KMS-11 (cell line): ENCODE data around the gene P2RY11.

ENCODE experiments used
- H2AFZ ChIP-seq: fragments of 200-600 bp; sonication (generic); 2 replicates; pipeline ENCODE4 v1.6.1; 2016; ENCODE audit warnings: antibody characterized with exemption, mixed run types, low read depth
- H3K27ac ChIP-seq: fragments of 200-600 bp; sonication (generic); 2 replicates; pipeline ENCODE4 v1.6.1; 2016; ENCODE audit warnings: mild to moderate bottlenecking, mixed run types
- H3K27me3 ChIP-seq: fragments of 200-600 bp; sonication (generic); 2 replicates; pipeline ENCODE4 v1.6.1; 2017; ENCODE audit warnings: mild to moderate bottlenecking, low read depth, mixed run types, moderate library complexity; ENCODE audit not compliant: insufficient read depth
- H3K36me3 ChIP-seq: fragments of 200-600 bp; sonication (generic); 2 replicates; pipeline ENCODE4 v1.6.1; 2017; ENCODE audit warnings: mild to moderate bottlenecking, mixed run types; ENCODE audit not compliant: insufficient read depth
- H3K4me1 ChIP-seq: fragments of 200-600 bp; sonication (generic); 2 replicates; pipeline ENCODE4 v1.6.1; 2016; ENCODE audit warnings: mild to moderate bottlenecking, low read depth, mixed run types; ENCODE audit not compliant: poor library complexity, severe bottlenecking
- H3K4me2 ChIP-seq: fragments of 200-600 bp; sonication (generic); 2 replicates; pipeline ENCODE4 v1.7.0; 2016; ENCODE audit warnings: mild to moderate bottlenecking, mixed run types
- H3K4me3 ChIP-seq: fragments of 200-600 bp; sonication (generic); IDR thresholded peaks from 2 replicates; pipeline ENCODE4 v1.6.1; 2017; ENCODE audit warnings: low read depth, low read length, mixed read lengths; ENCODE audit not compliant: insufficient read depth
- H3K79me2 ChIP-seq: fragments of 200-600 bp; sonication (generic); 2 replicates; pipeline ENCODE4 v1.6.1; 2016; ENCODE audit warnings: low read depth, mixed run types; ENCODE audit not compliant: insufficient read depth
- H3K9ac ChIP-seq: fragments of 200-600 bp; sonication (generic); 2 replicates; pipeline ENCODE4 v1.6.1; 2016; ENCODE audit warnings: mild to moderate bottlenecking, mixed run types
- H4K20me1 ChIP-seq: fragments of 200-600 bp; sonication (generic); 2 replicates; pipeline ENCODE4 v1.6.1; 2016; ENCODE audit warnings: mild to moderate bottlenecking, mixed run types; ENCODE audit not compliant: insufficient read depth
- CTCF ChIP-seq: fragments of 200-600 bp; sonication (generic); conservative IDR thresholded peaks from 2 replicates; pipeline ENCODE4 v1.6.1; 2017; ENCODE audit warnings: low read depth, mild to moderate bottlenecking, antibody characterized with exemption, low read length, moderate library complexity, mixed read lengths

Gene P2RY11

DNA sequence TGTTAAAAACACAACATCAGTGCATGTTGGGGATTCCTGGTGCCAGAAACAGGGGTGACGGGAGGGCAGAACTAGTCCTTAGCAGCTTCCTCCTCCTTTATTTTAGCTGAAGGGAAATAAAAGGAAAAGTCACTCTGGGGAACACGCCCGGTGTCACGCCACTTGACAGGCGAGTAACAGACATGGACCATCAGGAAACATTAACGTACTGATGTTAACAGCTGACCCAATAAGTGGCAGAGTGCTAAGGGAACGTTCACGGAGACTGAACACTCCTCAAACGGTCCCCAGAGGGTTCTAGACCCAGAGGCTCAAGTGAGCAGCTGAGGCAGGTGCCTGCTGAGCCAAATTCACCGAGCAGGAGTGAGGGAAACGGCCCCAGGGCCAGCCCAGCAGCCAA, 22.1 kb downstream of the P2RY11 start:
- Histone ChIP-seq H4K20me1 (no peaks in the 10 kb centered on the region), H3K27ac (no peak overlapping the region), H3K79me2 (no peaks in the 10 kb centered on the region), H3K4me3 (no peak overlapping the region), H3K36me3 (peaks cover 8% of the 10 kb centered on the region; the same call in 1 of the 2 replicates), H3K4me2 (no peak overlapping the region), H3K4me1 (no peaks in the 10 kb centered on the region), H2AFZ (no peak overlapping the region), H3K27me3 (no peaks in the 10 kb centered on the region), H3K9ac (no peak overlapping the region)
- no peak for TF ChIP-seq CTCF

DNA sequence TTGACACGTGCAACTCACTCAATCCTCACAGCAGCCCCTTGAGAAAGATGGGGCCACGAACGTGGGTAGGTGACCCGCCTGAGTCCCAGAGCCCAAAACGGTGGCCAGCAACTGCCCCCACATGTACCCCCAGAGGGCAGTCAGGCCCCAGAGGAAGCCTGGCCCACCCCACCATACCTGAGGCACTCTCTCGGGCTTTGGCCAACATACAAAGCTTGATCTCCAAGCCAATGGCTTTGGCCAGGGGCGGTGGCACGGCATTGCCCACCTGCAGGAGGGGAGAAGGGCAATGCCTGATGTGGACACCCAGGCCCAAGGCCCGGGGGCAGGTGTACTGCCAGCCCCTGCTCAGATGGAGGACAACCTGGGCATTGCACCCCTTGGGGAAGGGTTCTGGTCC, 22.5 kb downstream of the P2RY11 start:
- Histone ChIP-seq H4K20me1 (no peaks in the 10 kb centered on the region), H3K79me2 (no peaks in the 10 kb centered on the region), H3K27me3 (no peaks in the 10 kb centered on the region), H3K36me3 (peaks cover 8% of the 10 kb centered on the region; the same call in 1 of the 2 replicates), H3K9ac (no peak overlapping the region), H2AFZ (no peak overlapping the region), H3K4me1 (no peaks in the 10 kb centered on the region), H3K4me2 (no peak overlapping the region), H3K27ac (no peak overlapping the region), H3K4me3 (no peak overlapping the region)
- TF ChIP-seq CTCF, result no peak

GRCh38 chr19:10135551-10136334, 24.2 kb downstream of the P2RY11 start:
- no peak for TF ChIP-seq CTCF
- Histone ChIP-seq H3K36me3 (peaks cover 8% of the 10 kb centered on the region; the same call in 1 of the 2 replicates), H3K4me3 (no peak overlapping the region), H3K79me2 (no peaks in the 10 kb centered on the region), H4K20me1 (no peaks in the 10 kb centered on the region), H3K4me2 (no peak overlapping the region), H3K9ac (no peak overlapping the region), H3K4me1 (no peaks in the 10 kb centered on the region), H2AFZ (no peak overlapping the region), H3K27ac (no peak overlapping the region), H3K27me3 (no peaks in the 10 kb centered on the region)

DNA sequence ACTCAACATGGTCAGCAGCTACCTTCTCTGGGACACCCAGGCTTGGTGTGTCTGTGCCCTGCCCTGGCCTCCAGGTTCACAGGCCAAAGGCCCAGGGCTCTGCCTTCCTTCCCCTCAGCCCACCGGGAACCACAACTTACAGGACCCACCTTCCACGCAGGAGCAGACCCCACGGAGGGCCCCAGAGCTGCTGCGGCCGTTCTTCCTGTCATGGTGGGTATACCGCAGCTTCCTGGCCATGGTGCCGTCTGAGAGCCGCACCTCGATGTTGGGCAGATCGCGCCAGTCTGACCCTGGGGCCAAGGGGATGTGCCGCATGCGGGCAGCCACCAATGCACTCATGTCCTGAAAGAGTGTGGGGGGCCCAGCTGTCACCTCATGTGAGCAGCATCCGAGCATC, 25.4 kb downstream of the P2RY11 start:
- H4K20me1 ChIP-seq, result no peaks in the 10 kb centered on the region
- H3K36me3 ChIP-seq, result peaks cover 14% of the 10 kb centered on the region; the same call in 1 of the 2 replicates

More for the DNA sequence above, 25.4 kb downstream of the P2RY11 start:
- no peak for TF ChIP-seq CTCF
- Histone ChIP-seq H3K79me2 (no peaks in the 10 kb centered on the region), H3K4me1 (no peaks in the 10 kb centered on the region), H2AFZ (no peak overlapping the region), H3K27me3 (no peaks in the 10 kb centered on the region), H3K4me3 (no peak overlapping the region), H3K9ac (no peak overlapping the region), H3K27ac (no peak overlapping the region), H3K4me2 (no peak overlapping the region)
